DMS79 treated with DMSO at 0.1 percent for 48 hours (cell line): ENCODE data around the gene LUC7L.
"Not testable (repeated sequence)": the region's sequence is repeated elsewhere in the genome, so short reads cannot be mapped to it uniquely, and the experiment has no call there.

ENCODE experiments used
- DNase-seq: peaks from one replicate; lab custom pipeline; 2025; lab: John Stamatoyannopoulos, UW

The LUC7L gene

GRCh38 chr16:165539-166374 is 63.5 kb downstream of the LUC7L start, which contains the start of gene HBM:
TSS of gene HBM (plus strand) at chr16:165978. CDS start at chr16:165998, 20 bp downstream.
- DNase-seq: no peak

DNA sequence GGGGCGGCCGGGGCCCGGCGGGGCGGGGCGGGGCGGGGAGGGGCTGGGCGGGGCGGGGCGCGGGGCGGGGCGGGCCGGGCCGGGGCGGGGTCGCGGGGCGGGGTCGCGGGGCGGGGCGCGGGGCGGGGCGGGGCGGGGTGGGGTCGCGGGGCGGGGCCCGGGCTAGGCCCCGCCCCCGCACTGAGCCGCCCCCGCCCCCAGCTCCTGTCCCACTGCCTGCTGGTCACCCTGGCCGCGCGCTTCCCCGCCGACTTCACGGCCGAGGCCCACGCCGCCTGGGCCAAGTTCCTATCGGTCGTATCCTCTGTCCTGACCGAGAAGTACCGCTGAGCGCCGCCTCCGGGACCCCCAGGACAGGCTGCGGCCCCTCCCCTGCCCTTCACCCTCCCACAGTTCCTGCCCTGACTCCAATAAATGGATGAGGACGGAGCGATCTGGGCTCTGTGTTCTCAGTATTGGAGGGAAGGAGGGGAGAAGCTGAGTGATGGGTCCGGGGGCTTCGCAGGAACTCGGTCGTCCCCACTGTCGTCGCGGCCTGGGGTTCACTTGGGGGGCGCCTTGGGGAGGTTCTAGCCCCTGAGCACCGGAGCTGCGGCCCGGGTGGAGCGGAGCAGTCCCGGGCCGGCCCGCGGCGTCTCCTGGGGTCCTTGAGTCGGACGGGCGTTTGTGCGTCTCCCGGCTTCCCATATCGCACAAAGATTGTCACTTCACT is 64.3 kb downstream of the LUC7L start:
- no peak for DNase-seq

DNA sequence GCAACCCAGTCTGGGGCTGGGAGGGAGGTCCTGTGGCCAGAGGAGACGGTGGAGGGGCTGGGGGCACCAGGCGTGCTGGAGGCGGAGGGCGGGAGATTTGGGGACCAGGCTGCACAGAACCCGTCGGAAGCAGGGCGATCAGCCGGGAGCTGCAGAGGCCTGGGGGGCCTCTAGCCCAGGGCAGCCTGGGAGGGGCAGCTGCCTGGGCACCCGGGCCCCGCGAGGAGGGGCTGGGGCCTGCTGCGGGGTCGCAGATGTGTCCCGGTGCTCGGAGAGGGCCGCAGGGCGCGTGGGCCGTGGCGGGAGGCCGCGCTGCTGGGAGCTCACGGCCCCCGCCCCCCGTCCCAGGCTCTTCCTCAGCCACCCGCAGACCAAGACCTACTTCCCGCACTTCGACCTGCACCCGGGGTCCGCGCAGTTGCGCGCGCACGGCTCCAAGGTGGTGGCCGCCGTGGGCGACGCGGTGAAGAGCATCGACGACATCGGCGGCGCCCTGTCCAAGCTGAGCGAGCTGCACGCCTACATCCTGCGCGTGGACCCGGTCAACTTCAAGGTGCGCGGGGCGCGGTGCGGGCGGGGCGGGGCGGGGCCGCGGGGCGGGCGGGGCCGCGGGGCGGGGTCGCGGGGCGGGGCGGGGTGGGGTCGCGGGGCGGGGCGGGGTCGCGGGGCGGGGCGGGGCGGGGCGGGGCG is 65.0 kb downstream of the LUC7L start:
- DNase-seq: not testable (repeated sequence)

DNA sequence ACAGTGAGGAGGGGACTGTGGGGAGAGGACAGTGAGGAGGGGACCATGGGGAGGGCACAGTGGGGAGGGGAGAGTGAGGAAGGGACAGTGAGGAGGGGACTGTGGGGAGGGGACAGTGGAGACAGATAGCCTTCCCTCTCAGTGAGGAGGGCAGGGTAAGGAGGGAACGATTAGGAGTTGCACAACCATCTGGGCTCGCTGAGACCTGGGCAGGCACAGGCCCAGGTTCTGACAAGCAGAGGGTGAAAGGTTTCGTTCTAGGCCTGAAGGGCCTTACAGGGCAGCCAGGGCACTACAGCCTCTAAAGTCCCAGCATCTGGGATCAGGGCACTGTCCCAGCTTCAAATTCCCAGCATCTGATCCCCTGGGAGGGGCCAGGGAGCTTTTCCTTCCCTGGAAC is 65.6 kb downstream of the LUC7L start:
- not testable (repeated sequence) for DNase-seq

GRCh38 chr16:163139-163538 is 66.1 kb downstream of the LUC7L start:
- not testable (repeated sequence) for DNase-seq

DNA sequence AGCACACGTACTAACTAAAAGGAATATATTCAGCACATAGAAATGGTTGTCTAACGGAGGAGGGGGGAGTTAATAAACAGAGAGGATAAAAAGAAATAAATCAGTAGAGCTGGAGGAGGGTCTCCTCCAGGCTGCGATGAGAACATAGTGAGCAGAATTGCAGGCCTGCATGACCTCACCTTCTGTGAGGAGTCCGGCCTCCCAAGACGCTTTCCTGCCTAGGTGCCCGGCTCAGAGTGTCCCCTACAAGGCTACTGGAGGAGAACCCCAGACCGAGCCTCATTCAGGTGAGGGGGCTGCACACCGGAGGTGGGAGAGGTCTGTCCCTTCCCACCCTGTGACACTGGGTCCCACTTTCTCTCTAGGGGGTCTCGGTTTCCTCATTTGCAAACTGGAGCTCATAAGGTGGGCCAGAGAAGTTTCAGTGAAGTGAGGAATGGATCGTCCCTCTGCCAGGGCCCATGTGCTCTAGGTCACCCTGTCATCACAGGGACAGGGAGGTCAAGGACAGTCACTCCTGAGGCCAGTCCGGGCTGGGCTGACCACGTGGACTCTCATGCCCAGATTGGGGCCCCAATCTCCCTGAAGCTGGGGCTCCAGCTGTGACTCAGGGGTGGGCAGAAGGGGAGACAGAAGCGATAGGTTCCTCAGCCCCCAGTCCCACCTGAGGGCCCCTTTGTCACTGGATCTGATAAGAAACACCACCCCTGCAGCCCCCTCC is 66.8 kb downstream of the LUC7L start:
- no peak for DNase-seq

- DNase-seq: no peak
Measured at GRCh38 chr16:160691-161190, 68.5 kb downstream of the LUC7L start.

DNA sequence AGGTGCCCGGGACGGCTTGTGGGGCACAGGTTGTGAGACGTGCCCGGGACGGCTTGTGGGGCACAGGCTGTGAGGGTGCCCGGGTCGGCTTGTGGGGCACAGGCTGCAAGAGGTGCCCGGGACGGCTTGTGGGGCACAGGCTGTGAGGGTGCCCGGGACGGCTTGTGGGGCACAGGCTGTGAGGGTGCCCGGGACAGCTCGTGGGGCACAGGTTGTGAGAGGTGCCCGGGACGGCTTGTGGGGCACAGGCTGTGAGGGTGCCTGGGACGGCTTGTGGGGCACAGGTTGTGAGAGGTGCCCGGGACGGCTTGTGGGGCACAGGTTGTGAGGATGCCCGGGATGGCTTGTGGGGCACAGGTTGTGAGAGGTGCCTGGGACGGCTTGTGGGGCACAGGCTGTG is 69.0 kb downstream of the LUC7L start:
- DNase-seq: not testable (repeated sequence)

DNA sequence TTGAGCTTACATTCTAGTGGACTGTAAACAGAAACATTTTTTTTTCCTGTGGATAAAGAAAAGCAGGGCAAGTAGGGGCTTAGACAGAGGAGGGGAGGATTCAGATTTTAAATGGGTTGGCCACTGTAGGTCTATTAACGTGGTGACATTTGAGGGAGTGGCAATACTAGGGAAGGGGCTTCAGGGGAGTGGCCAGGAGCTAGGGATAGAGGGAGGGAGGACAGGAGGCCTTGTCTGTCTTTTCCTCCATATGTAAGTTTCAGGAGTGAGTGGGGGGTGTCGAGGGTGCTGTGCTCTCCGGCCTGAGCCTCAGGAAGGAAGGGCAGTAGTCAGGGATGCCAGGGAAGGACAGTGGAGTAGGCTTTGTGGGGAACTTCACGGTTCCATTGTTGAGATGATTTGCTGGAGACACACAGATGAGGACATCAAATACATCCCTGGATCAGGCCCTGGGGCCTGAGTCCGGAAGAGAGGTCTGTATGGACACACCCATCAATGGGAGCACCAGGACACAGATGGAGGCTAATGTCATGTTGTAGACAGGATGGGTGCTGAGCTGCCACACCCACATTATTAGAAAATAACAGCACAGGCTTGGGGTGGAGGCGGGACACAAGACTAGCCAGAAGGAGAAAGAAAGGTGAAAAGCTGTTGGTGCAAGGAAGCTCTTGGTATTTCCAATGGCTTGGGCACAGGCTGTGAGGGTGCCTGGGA is 70.0 kb downstream of the LUC7L start:
- DNase-seq: no peak

- no peak for DNase-seq
Measured at GRCh38 chr16:155031-155398, 74.2 kb downstream of the LUC7L start.

- peak; percentile 20 for DNase-seq
Measured at GRCh38 chr16:154217-155030, 74.8 kb downstream of the LUC7L start.

GRCh38 chr16:153550-154216 is 75.6 kb downstream of the LUC7L start:
- not testable (repeated sequence) for DNase-seq

GRCh38 chr16:153129-153521 is 76.1 kb downstream of the LUC7L start:
- DNase-seq: not testable (repeated sequence)

DNA sequence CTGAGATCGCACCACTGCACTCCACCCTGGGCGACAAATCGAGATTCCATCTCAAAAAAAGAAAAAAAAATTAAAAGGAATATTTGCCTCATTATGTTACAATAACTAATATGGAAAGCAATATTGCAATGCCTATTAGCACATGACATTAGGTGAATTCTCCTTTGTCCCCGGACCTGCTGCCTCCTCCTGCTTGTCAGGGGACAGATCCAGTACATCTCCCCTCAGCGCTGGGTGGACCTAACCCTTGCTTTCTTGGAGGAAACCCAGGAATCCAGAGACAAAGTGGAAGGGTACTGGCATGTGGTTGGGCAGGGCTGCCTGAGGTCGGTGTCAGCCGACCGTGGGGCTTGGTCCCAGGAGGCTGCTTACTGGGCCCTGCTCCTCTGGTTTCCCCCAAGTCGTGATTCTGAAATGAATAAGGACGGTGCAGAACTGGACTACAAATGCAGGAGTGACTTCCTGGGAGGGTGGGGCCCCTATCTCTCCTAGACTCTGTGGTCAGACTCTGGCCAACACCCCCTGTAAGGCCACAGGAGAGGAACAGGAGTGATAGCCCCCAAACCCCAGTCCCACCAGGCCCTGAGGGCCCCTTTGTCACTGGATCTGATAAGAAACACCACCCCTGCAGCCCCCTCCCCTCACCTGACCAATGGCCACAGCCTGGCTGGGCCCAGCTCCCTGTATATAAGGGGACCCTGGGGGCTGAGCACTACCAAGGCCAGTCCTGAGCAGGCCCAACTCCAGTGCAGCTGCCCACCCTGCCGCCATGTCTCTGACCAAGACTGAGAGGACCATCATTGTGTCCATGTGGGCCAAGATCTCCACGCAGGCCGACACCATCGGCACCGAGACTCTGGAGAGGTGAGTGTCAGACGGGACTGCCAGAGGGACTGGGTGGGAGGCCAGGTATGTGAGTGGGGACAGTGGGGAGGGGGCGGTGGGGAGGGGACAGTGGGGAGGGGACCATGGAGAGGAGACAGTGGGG is 76.8 kb downstream of the LUC7L start, which contains the start of gene HBZ:
HBZ (plus strand) TSS at position 504 of the 988 bp plus-strand sequence; CDS start at position 770, 266 bp downstream.
- no peak for DNase-seq

DNA sequence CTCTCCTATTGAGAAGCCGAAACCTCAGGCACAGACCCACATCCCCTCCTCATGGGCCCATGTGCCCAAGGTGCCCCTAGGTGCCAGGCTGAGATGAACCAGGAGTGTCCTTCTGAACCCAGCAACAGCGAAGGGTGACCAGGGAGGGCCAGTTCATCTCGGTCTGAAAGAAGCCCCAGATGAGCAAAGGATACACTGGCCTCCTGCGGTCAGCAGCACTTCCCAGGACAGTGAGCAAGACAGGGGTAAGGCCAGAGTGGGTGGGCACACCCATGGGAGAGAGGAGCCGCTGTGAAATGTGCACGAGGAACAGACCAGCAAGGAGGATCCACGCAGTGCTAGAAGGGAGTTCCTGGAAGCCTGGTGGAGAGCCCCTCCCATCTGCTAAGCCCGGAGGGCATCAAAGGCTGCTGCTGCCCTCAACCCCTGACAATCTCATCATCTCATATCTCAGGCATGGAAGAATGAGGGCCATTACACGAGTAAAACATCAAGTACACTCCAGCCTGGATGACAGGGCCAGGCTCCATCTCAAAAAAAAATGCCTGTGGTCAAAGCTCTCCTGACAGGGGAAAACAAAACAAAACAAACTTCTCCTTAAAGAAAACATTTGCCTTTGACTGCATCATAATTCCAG is 80.1 kb downstream of the LUC7L start:
- peak; percentile 91 for DNase-seq

DNA sequence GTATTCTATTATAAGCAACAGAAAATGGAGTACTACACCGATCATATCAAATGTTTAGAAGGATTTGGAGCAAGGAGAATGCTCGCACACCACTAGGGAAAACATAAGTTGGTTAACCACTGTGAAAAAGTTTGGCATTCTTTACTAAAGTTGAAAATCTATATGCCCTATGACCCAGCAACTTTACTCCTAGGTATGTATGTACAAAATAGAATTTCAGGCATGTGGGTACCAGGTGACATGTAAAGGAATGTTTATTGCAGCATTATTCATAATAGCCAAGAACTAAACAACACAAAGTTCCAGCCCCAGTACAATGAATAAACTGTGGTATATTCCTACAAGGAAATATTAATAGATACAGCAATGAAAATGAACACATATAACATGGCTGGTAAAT is 82.6 kb downstream of the LUC7L start:
- no peak for DNase-seq

- DNase-seq: no peak
Measured at GRCh38 chr16:144797-145252, 84.4 kb downstream of the LUC7L start.

DNA sequence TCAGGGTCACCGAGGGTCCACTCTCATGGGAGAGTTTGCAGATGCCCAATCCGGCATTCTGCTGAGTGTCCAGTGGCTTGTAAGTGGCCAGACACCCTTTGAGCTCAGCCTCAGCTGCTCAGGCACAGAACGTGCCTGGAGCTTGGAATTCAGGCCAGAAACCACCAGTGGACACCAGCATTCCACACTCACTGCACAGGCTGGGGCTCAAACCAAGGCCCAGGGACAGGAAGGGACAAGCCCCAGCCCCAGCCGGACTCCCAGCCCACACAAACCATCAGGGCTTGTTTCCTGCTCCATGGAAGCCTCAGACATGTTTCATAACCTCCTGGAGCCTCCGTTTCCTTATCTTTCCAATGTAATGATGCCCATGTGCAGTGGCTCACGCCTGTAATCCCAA is 85.8 kb downstream of the LUC7L start:
- no peak for DNase-seq
